SK-MEL-5 (cell line): Measurements from ENCODE around the gene SLC35F3. TPM values are rescaled to one million over a fixed set of nuclear protein-coding genes. Genes with fewer than 3 reads are reported as not detected.
A peak's percentile ranks its signal among the peaks of the same experiment; 100 is the strongest.
"Not testable (repeated sequence)": the region's sequence is repeated elsewhere in the genome, so short reads cannot be mapped to it uniquely, and the experiment has no call there.

Experiments used
- DNase-seq: peaks from one replicate; pipeline ENCODE4 v3.0.0-alpha.2; 2016; ENCODE audit warnings: low read depth, low spot score
- in situ Hi-C: cut with HindIII; loops from 2 replicates; pipeline ENCODE4 v1.10.0; 2016; ENCODE audit warnings: low sequenced_read_pairs, high pct_unique_total_duplicates, low pct_unique_long_range_greater_than_20kb
- total RNA-seq: library from RNA; depleted of rRNA; stranded (reverse); fragments of >200 nt; shearing (Covaris generic); gene quantifications from 2 replicates; pipeline ENCODE4 v1.2.3, GENCODE V29; 2014

Gene SLC35F3
- total RNA-seq, 1 experiment from 2014 or later = 0.03 TPM

DNA sequence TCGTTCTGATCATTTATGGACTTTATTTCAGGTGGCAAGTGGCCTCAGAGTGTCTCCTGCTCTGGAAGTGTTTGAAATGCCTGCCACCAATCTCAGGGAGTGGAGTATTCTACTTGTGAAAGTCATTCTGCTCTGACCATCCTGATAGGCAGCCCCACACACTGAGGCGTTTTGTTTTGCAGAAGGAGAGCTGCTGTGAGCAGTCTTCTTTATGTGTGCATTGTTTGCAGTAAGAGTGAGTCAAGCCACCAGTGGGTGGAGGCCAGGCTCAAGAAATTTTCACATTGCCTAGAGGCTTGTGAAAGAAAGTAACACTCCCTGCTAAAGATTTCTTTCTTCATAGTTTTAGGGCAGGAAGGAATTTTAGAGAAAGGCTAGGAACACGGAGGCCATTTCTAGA is 204.4 kb downstream of the SLC35F3 start:
- peak; percentile 74 for DNase-seq
- in situ Hi-C loops = no loop called here

DNA sequence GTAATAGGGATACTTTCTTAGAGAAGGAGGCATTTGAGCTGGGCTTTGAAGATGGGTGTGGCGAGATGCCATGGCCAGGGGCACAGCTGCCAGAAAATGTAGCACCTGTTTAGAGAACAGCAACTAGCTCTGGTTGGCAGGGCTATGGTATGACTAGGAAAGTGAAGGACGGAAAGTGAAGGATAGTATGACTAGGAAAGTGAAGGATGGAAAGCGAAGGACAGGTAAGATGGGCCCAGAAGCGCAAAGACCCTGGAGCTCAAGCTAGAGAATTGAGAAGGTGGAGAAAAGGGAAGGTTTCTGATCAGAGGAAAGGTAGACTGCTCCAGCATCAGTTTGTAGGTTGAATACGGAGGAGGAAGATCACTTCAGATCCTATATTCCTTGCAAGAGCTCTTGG is 205.4 kb downstream of the SLC35F3 start:
- no peak for DNase-seq
- in situ Hi-C loops = no loop called here

DNA sequence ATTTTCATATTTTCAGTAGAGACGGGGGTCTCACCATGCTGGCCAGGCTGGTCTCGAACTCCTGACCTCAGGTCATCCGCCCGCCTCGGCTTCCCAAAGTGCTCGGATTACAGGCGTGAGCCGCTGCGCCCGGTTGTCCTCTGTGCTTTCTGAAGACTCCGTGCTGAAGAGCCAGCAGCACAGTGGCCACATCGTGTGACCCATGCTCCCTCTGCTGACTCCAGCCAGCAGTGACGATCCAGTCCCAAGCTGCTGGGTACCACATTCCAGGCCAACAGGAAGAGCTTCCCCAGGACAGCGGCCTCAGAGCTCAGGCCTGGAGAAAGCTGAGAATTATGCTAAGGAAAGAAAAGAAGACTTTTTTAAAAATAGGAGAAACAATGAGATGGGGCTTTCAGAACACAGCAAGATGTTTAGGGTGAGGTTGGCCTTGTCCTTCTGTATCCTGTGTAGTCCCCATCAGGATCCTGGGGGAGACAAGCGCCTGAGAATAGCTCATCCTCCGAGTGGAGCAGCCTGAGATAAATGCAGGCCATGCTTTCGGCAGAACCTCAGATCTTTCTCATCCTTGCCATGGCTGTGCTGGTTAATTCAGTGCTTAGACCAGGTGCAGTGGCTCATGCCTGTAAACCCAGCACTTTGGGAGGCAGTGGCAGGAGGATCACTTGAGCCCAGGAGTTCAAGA is 207.1 kb downstream of the SLC35F3 start:
- in situ Hi-C loops = no loop called here
- DNase-seq = peak; percentile 55

DNA sequence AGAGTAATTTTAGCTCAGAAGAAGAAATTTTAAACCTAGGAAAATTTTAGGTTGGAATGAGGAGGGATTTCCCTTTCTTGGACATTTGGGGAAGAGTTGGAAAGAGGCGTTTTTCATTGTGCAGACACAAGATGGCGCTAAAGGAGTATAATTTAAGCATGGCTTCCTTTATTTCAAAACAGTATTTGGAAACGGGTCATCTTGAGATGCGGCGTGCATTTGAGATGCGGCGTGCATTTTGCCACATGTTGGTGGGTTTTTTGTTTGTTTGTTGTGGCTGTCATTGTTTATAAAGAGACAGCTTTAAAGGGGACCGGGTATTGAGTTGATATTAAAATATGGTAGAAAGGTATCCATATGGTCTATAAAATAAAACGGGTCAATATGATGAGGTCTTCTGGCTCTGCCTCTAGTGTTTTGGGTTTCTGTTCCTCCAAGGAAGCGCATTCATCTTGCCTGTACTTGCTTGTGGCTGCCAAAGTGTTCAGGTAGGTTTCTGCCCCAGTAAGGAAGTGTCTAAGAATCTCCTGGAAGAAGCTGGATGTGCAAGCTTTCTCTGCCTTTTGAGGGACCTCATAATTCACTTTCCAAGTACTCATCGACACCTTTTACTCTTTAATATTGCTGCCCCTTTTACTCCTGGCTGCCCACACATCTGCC is 210.3 kb downstream of the SLC35F3 start:
- in situ Hi-C loops = no loop called here
- DNase-seq = peak; percentile 65

DNA sequence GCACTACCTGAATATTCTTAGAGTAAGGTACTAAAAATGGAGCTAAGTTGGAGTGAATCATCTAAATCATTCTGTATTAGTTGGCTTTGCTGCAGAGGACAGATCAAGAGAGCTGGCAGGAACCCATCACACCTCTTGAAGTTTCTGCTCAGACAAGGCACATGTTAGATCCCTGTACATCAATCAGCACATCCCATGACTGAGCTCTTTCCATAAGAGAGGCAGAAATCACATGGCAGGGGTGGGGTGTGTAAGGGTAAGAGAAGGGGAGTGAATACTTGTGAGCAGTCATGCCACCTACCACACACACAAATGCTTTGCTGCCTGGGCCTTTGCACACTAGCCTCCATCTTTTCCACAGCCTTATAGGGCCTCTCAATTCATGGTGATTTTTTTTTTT is 214.4 kb downstream of the SLC35F3 start:
- in situ Hi-C loops = no loop called here
- DNase-seq = no peak

DNA sequence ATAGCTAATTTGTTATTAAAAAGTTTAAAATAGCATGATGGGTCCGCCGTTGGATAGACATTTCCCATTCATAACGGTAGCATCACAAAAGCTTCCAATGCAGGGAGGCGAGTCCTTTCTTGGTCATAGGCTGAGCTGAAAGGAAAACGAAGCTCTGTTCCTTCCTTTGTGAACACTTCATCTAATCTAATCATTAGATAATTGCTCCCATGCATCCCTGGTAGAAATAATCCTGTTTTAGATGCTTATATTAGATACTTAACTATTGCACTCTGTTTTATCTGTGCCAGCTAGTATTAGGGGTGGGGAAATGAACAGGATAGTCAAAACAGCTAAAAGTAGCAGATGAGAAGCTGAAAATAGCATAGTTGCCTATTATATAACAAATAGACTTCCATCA is 215.0 kb downstream of the SLC35F3 start:
- in situ Hi-C loops = no loop called here
- no peak for DNase-seq

DNA sequence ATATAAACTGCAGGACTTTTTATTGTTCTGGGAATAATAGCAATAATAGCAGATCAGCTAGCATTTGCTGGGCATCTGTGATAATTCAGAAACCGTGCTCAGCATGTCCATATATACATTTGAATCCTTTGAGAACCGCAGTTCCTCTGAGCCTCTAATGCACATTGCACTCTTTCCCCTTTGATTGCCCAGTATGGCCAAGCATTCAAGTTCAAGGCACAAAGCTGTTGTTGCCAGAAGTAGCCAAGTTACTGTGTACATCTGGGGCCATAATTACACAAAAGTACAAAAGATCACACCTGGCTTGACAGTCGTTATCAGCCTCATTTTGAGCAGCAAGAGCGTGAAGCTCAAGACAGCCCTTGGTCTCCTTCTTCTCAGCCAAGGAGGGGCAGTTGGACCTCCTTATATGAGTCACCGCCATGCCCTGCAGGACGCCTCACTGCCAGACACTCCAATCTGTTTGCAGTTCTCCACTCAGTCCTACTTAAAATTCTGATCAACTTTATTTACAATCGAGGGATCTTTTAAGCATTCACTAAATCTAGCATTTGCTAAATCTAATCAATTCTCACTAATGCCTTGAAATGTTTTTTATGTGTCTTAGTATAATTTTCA is 216.0 kb downstream of the SLC35F3 start:
- in situ Hi-C loops = no loop called here
- DNase-seq = no peak

DNA sequence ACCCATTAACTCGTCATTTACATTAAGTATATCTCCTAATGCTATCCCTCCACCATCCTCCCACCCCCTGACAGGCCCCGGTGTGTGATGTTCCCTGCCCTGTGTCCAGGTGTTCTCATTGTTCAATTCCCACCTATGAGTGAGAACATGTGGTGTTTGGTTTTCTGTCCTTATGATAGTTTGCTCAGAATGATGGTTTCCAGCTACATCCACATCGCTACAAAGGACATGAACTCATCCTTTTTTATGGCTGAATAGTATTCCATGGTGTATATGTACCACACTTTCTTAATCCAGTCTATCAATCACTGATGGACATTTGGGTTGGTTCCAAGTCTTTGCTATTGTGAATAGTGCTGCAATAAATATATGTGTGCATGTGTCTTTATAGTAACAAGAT is 217.2 kb downstream of the SLC35F3 start:
- in situ Hi-C loops, DNase-seq: not testable (repeated sequence)

DNA sequence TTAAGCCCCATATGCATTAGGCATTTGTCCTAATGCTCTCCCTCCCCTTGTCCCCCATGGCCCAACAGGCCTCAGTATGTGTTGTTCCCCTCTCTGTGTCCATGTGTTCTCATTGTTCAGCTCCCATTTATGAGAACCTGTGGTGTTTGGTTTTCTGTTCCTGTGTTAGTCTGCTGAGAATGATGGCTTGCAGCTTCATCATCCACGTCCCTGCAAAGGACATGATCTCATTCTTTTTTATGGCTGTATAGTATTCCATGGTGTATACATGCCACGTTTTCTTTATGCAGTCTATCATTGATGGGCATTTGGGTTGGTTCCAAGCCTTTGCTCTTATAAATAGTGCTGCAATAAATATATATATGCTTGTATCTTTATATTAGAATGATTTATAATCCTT is 218.1 kb downstream of the SLC35F3 start:
- DNase-seq, in situ Hi-C loops: not testable (repeated sequence)

DNA sequence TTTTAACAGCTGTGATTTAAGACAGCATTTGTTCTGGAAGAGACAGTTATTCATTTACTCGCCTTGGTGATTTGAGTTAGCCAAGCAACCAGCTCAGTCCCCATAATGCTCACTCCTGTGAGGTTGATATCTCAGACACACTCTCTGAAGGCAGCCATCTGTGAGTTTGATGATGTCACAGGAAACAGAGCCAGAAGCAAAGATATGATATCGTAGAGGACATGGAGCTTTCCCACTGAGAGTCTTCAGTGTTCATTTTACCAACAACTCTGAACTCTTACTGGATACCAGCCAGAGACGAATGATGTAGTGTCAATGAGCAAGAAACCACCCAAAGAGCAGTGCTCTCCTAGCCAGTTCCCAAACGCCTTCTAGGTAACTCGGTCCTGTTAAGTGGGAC is 219.4 kb downstream of the SLC35F3 start:
- no peak for DNase-seq
- in situ Hi-C loops = no loop called here

DNA sequence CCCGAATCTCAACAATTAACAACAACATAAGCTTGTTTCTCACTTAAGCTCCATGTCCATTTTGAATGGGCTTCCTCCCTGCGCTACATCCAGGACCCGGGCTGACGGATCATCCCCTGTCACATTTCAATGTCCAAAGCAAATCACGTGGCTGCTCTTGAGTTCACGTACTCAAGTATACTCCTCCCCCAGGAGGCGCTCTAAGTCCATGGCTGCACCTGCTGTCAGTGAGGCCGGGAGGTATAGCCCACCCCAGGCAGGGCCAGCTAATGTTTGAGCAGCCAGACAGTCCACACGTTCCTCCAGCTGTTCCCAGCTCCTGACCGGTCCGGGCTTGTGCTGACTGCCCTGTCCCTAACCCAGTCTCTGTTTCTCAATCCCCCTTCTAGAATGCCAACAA is 220.8 kb downstream of the SLC35F3 start:
- in situ Hi-C loops = no loop called here
- peak; percentile 64 for DNase-seq

DNA sequence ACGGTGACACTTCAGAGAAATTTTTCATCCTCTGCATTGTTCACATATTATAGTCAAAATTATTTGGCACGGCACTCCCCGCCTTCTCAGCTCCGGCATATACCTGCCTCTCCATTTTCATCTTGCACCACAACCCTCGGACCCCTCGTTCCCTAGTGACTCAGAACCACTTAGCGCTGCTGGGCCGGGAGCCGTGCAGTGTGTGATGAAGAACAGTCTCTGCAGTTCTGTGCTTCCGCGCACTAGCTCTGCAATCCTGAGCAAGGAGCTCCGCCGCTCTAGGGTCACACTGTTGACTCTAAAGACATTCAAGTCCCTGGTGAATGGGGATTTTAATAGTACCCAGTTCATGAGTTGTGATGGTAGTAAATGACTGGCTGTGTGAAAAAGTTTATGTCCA is 221.2 kb downstream of the SLC35F3 start:
- no peak for DNase-seq
- in situ Hi-C loops = no loop called here

DNA sequence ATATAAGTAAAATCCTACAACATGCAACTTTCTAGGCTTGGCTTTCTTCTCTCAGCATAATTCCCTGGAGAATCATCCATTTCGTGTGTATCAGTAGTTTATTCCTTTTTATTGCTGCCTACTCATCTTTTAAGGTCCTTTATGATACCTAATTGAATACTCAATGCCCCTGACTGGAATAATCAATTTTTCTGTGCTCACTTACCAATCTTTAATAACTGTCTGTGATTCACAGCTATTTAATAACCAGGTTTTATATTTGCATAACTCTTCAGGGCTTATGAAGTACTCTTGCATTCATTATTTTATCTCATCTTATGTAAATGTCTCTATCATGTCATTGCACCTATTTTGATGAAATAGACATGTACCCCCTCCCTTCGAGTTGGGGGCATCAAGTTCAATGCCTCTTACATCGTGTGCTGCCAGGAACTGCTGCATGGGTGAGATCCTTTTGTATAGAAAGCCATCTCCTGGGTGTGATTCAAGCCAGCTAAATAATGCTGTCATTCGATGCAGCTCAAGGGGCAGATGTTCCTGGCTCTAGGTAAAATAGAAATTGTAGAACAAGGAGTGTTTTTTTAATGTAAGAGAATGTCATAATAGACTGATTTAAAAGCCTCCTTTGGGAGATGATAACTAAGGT is 222.7 kb downstream of the SLC35F3 start:
- DNase-seq = no peak
- in situ Hi-C loops = no loop called here

DNA sequence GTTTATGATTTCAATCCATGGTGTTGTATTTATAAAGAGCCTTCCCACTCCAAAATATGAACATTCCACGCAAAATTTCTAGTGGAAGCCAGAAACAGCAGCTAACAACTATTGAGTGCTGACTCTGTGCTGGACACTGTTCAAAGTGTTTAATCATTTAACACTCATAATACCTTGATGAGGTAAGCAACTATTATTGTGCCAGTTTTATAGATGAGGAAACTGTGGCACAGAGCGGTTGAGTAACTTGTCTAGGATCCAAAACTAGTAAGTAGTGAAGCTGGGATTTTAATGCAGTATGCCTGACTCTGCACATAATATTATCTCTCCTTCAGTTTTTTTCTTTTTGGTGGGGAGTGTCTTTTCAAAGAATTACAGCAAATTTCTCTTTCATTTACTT is 228.3 kb downstream of the SLC35F3 start:
- DNase-seq = no peak
- in situ Hi-C loops = no loop called here

DNA sequence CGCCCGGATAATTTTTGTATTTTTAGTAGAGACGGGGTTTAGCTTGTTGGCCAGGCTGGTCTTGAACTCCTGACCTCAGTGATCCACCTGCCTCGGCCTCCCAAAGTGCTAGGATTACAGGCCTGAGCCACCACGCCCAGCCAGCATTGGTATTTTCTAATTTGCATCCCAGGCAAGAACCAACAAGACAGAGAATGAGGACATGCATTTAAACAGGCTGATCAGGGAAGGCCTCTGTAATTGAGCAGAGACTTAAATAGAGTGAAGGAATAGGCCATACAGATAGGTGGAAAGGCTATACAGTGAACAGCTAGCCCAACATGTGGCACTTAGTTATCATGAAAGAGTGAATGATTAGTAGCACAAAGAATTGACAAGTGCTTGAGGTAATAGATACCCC is 230.4 kb downstream of the SLC35F3 start:
- no peak for DNase-seq
- in situ Hi-C loops = no loop called here

DNA sequence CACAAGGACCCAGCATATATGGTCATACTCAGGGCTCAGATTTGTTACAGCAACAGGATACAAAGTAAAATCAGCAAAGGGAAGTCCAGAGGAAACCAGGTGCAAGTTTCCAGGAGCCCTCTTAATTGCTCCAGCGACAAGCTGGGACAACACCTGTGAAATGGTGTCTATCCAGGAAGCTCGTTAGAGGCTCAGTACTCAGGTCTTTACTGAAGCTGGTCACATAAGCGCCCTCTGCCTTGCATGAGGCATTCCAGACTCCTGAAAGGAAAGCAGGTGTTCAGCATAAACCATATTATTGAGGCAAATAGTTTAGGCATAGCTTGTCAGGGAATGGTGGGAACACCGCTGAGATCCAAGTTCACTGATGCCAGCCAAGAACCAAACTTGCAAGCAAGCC is 231.0 kb downstream of the SLC35F3 start:
- DNase-seq = no peak
- in situ Hi-C loops = no loop called here

DNA sequence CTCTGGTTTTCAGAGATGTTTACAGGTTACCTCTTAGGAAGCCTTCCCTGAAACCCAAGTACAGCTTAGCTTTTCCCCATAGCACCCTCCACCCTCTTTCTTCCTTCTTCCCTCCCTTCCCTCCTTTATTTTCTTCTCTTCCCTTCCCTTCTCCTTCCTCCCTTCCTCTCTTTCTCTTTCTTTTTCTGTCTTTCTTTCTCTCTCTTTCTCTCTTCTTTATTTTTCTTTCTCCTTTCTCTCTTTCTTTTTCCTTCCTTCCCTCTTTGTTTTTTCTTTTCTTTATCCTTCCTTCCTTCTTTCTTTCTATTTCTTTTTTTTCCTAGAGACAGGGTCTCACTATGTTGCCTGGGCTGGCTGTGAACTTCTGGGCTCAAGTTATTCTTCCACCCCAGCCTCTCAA is 231.6 kb downstream of the SLC35F3 start:
- in situ Hi-C loops = no loop called here
- no peak for DNase-seq

DNA sequence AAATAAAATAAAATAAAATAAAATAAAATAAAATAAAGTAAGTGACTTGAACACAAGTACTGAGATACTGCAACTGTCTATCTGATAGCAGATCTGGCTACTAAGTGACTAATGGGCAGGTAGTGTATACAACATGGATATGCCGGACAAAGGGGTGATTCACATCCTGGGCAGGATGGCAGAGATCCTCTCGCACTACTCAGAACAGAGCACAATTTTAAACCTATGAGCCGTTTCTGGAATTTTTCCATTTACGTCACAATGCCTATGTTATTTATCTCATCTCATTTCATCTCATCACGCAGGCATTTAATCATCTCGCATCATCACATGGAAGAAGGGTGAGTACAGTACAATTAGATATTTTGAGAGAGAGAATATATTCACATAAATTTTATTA is 235.5 kb downstream of the SLC35F3 start:
- peak; percentile 62 for DNase-seq
- in situ Hi-C loops = no loop called here

DNA sequence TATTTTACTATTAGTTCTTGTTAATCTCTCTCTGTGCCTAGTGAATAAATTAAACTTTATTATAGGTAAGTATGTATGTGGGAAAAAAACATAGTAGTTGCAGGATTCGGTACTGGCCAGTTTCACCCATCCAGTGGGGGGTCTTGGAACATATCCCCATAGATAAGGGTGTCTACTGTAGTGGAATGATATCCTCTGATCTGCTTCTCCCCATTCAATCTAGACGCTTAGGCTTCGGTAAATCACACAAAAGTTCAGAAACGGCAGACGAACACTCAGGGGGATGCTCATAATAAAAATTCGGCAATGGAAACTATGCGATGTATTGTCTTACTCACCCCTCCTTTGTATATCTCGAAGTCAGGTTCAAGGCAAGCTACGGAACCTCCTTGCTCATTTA is 235.9 kb downstream of the SLC35F3 start:
- in situ Hi-C loops = no loop called here
- DNase-seq = no peak
